Measurements from ENCODE around the gene LRRTM4. TPM values are rescaled to one million over a fixed set of nuclear protein-coding genes. Genes with fewer than 3 reads are reported as not detected.
"Not testable (repeated sequence)": the region's sequence is repeated elsewhere in the genome, so short reads cannot be mapped to it uniquely, and the experiment has no call there.

Gene LRRTM4
- total RNA-seq, 2 experiments from 2014 or later: not detected

DNA sequence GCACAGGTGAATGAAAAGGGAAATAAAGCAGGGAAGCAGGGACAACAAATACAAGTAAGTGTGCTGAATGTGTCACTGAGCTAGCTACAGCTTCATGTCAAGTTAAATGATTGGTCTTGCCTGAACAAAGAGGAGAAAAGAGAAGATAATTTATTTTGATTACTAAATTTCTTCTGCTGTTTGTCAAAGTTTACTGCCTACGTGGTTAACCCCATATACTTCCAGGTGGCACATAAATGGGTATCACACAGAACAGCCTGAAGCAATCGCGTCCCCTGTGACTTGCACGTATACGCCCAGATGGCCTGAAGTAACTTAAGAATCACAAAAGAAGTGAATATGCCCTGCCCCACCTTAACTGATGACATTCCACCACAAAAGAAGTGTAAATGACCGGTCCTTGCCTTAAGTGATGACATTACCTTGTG lies 434.2 kb downstream of the LRRTM4 start:
- intact Hi-C loops (cut with micrococcal nuclease): no loop called here
- H3K9me3 Mint-ChIP-seq: peaks cover 14% of the 10 kb centered on the region
- no peaks in the 10 kb centered on the region for H3K4me1 Mint-ChIP-seq (ENCODE audit: low read depth)
- H3K4me3 Mint-ChIP-seq: no peak overlapping the region
- no peak for DNase-seq
- H3K27me3 Mint-ChIP-seq: no peaks in the 10 kb centered on the region
- POLR2A ChIA-PET: no interaction called here
- CTCF ChIA-PET: no interaction called here
- no peak overlapping the region for H3K27ac Mint-ChIP-seq
- no peaks in the 10 kb centered on the region for H3K36me3 Mint-ChIP-seq

DNA sequence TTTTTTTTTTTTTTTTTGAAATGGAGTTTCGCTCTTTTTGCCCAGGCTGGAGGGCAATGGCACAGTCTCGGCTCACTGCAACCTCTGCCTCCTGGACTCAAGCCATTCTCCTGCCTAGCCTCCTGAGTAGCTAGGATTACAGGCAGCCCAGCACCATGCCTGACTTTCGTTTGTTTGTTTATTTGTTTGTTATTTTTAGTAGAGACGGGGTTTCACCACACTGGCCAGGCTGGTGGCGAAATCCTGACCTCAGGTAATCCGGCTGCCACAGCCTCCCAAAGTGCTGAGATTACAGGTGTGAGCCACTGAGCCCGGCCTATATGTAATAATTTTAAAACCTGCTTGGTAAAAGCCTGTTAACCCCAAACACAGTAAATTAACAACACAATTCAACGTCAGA lies 435.7 kb downstream of the LRRTM4 start:
- H3K4me3 Mint-ChIP-seq: no peak overlapping the region
- H3K27ac Mint-ChIP-seq: no peak overlapping the region
- ChIA-PET POLR2A (no interaction called here), CTCF (no interaction called here)
- intact Hi-C loops (cut with micrococcal nuclease): no loop called here
- DNase-seq: no peak
- no peaks in the 10 kb centered on the region for H3K4me1 Mint-ChIP-seq (ENCODE audit: low read depth)
- no peaks in the 10 kb centered on the region for H3K36me3 Mint-ChIP-seq
- H3K27me3 Mint-ChIP-seq: no peaks in the 10 kb centered on the region
- peaks cover 7% of the 10 kb centered on the region for H3K9me3 Mint-ChIP-seq

DNA sequence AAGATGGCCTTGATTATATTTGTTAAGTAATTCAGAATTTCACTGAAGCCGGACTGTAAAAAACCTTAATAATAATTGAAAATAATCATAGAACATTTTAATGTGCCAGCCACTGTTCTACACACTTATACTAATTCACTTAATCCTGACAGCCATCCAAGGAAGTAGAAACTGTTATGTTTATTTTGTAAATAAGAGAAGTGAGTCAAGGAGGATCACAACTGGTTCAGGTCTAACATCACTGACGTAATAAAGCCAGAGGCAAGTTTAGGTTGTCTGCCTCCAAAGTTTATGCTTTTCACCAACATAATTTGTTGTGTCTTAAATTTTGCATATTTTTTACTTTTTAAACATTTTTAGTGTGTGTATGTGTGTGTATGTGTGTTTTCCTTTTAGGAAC lies 436.1 kb downstream of the LRRTM4 start:
- no peaks in the 10 kb centered on the region for H3K4me1 Mint-ChIP-seq (ENCODE audit: low read depth)
- no peak overlapping the region for H3K27ac Mint-ChIP-seq
- no peak overlapping the region for H3K4me3 Mint-ChIP-seq
- ChIA-PET POLR2A (no interaction called here), CTCF (no interaction called here)
- no peak for DNase-seq
- no peaks in the 10 kb centered on the region for H3K27me3 Mint-ChIP-seq
- intact Hi-C loops (cut with micrococcal nuclease): no loop called here
- peaks cover 7% of the 10 kb centered on the region for H3K9me3 Mint-ChIP-seq
- no peaks in the 10 kb centered on the region for H3K36me3 Mint-ChIP-seq

DNA sequence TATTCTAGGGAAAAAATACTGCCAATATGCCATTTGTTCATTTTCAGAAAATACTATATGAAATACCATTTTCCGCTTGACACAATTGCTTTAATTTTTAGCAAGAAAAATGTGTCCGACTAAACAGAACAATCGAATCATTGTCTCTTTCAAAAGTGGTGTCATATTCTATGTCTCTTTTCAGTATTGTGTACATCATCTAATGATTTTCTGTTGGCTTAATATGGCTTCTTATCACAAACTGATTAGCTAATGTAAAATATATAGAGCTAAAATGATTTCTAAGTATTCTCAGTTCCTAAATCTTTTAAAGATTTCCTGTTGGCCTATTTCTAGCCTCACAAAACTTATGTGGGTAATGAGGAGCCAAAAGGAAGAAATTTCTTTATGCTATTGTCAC lies 436.6 kb downstream of the LRRTM4 start:
- Mint-ChIP-seq H3K27ac (no peak overlapping the region), H3K36me3 (no peaks in the 10 kb centered on the region), H3K4me3 (no peak overlapping the region), H3K27me3 (no peaks in the 10 kb centered on the region), H3K4me1 (ENCODE audit: low read depth) (no peaks in the 10 kb centered on the region), H3K9me3 (peaks cover 9% of the 10 kb centered on the region)
- ChIA-PET CTCF (no interaction called here), POLR2A (no interaction called here)
- intact Hi-C loops (cut with micrococcal nuclease): no loop called here
- DNase-seq: no peak

DNA sequence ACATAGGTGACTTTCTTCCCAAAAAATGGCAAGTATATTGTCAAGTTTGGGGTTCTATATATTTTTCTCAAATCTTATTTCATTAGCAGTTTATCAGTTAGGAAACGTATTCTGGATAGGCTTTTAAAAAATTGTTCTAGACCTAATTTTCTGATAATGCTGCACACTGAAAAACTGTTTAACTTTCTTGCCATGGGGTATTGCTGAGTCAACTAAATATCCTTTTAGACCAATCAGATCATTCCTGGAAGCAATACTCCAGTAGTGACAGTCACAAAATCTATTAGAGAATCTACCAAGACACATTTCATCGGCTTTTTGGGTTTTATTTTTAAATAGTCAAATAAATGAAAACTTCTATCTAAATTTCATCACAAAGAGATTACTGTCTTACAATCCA lies 440.6 kb downstream of the LRRTM4 start:
- DNase-seq: no peak
- H3K27me3 Mint-ChIP-seq: no peaks in the 10 kb centered on the region
- no peak overlapping the region for H3K27ac Mint-ChIP-seq
- H3K9me3 Mint-ChIP-seq: peaks cover 12% of the 10 kb centered on the region
- H3K4me3 Mint-ChIP-seq: no peak overlapping the region
- POLR2A ChIA-PET: no interaction called here
- CTCF ChIA-PET: no interaction called here
- intact Hi-C loops (cut with micrococcal nuclease): no loop called here
- no peaks in the 10 kb centered on the region for H3K4me1 Mint-ChIP-seq (ENCODE audit: low read depth)
- no peaks in the 10 kb centered on the region for H3K36me3 Mint-ChIP-seq

DNA sequence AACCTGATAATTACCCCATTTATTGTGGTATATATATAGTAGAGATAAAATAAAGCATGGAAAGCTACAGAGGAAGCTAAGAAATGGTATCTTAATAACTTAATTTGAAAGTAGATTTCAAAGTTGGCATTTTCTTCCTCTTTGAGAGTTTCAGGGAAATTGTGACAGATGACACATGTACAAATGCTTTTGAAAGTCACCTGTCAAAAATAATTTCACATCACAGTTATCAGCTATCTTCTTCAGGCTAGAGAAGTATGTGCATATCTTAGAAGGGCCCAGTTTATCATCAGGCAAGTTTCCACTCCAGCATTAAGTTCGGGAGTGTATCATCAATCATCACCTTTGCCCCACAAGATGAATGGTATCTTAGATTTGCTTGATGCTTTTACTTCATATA lies 457.9 kb downstream of the LRRTM4 start:
- intact Hi-C loops (cut with micrococcal nuclease): no loop called here
- Mint-ChIP-seq H3K4me3 (no peak overlapping the region), H3K9me3 (peaks cover 20% of the 10 kb centered on the region), H3K4me1 (ENCODE audit: low read depth) (no peaks in the 10 kb centered on the region), H3K27me3 (no peaks in the 10 kb centered on the region), H3K36me3 (no peaks in the 10 kb centered on the region), H3K27ac (no peak overlapping the region)
- ChIA-PET POLR2A (no interaction called here), CTCF (no interaction called here)
- no peak for DNase-seq

DNA sequence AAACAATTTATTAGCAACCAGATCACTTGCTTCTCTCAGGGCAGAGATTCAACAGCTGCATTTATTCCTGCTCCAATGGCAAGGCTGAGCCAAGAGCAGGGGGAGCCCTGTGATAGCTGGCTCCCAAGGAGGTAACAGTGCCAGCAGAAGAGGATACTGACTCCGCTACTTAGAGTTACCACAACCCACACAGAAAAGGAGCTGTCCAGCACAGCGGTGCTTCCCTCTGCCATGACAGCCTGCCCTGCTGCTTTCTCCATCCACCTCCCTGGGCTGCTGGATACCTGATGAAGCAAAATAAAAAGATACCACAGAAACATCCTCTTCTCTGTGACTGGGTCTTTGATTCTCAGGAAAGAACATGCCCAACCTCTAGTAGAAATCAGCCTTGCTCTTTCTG lies 467.2 kb downstream of the LRRTM4 start:
- Mint-ChIP-seq H3K27me3 (no peaks in the 10 kb centered on the region), H3K36me3 (no peaks in the 10 kb centered on the region), H3K4me1 (ENCODE audit: low read depth) (no peaks in the 10 kb centered on the region), H3K9me3 (peaks cover 11% of the 10 kb centered on the region), H3K4me3 (no peak overlapping the region), H3K27ac (no peak overlapping the region)
- POLR2A ChIA-PET: no interaction called here
- intact Hi-C loops (cut with micrococcal nuclease): no loop called here
- CTCF ChIA-PET: no interaction called here
- no peak for DNase-seq

DNA sequence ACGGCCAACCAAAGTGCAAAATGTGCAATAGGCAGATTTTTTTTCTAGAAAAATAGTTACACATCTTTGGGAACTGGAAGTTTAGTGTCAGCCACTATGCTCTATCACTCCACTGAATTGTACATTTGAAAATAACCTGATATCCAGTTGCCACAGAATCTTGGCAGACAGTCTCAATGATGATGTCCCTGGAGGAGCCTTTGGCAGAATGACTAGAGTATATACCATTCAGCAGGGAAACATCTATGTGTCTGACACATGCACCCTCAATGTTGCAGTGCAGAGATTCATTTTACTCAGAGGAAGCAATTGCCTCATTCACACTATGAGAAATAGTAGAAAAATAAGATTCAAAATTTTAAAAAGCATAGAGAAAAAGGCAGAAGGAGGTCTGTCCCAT lies 475.8 kb downstream of the LRRTM4 start:
- POLR2A ChIA-PET: no interaction called here
- H3K27me3 Mint-ChIP-seq: no peaks in the 10 kb centered on the region
- CTCF ChIA-PET: no interaction called here
- no peak overlapping the region for H3K4me3 Mint-ChIP-seq
- H3K4me1 Mint-ChIP-seq (ENCODE audit: low read depth): no peaks in the 10 kb centered on the region
- H3K9me3 Mint-ChIP-seq: peaks cover 15% of the 10 kb centered on the region
- intact Hi-C loops (cut with micrococcal nuclease): no loop called here
- H3K36me3 Mint-ChIP-seq: no peaks in the 10 kb centered on the region
- DNase-seq: no peak
- no peak overlapping the region for H3K27ac Mint-ChIP-seq

DNA sequence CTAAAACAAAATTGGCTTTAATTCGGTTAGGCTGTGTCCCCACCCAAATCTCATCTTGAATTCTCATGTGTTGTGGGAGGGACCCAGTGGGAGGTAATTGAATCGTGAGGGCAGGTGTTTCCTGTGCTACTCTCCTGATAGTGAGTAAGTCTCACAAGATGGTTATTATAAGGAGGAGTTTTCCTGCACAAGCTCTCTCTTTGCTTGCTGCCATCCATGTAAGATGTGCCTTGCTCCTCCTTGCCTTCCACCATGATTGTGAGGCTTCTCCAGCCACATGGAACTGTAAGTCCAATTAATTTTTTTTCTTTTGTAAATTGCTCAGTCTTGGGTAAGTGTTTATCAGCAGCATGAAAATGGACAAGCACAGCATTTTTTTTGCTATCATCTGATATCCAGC lies 476.7 kb downstream of the LRRTM4 start:
- POLR2A ChIA-PET; H3K36me3 Mint-ChIP-seq; CTCF ChIA-PET; H3K4me3 Mint-ChIP-seq; H3K4me1 Mint-ChIP-seq (ENCODE audit: low read depth); DNase-seq; H3K27me3 Mint-ChIP-seq; intact Hi-C loops (cut with micrococcal nuclease); H3K27ac Mint-ChIP-seq: not testable (repeated sequence)
- peaks cover 13% of the 10 kb centered on the region for H3K9me3 Mint-ChIP-seq

DNA sequence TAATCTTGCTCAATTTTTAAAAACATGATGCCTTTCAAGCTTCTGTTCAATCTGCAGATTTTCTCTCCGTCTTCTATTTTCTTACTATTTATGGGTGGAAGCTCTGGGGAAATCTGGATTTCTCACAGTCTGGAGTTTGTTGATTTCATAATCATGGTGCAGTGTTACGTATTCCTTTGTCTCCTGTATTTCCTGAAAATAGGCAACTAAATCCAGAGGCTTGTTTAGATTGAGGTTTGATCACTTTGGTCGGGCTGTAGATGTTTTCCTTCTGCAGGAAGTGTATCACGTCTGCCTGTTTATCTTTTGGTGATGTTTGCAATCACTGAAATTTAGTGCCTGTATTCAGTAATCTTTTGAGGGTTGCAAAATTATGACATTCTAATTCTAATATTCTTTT lies 487.7 kb downstream of the LRRTM4 start:
- CTCF ChIA-PET: no interaction called here
- Mint-ChIP-seq H3K4me1 (ENCODE audit: low read depth) (no peaks in the 10 kb centered on the region), H3K36me3 (no peaks in the 10 kb centered on the region), H3K9me3 (peaks cover 19% of the 10 kb centered on the region), H3K27me3 (no peaks in the 10 kb centered on the region), H3K4me3 (no peak overlapping the region), H3K27ac (no peak overlapping the region)
- intact Hi-C loops (cut with micrococcal nuclease): no loop called here
- POLR2A ChIA-PET: no interaction called here
- no peak for DNase-seq

DNA sequence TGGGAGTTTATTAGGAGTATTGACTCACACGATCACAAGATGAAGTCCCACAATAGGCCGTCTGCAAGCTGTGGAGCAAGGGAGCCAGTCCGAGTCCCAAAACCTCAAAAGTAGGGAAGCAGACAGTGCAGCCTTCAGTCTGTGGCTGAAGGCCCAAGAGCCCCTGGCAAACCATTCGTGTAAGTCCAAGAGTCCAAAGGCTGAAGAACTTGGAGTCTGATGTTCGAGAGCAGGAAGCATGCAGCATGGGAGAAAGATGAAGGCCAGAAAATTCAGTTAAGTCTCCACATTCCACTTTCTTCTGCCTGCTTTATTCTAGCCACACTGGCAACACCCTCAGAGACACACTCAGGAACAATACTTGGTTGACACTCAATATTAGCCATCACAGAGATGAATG lies 492.9 kb downstream of the LRRTM4 start:
- H3K4me1 Mint-ChIP-seq (ENCODE audit: low read depth); H3K36me3 Mint-ChIP-seq; intact Hi-C loops (cut with micrococcal nuclease); DNase-seq; H3K27me3 Mint-ChIP-seq; H3K27ac Mint-ChIP-seq; POLR2A ChIA-PET; CTCF ChIA-PET; H3K4me3 Mint-ChIP-seq: not testable (repeated sequence)
- H3K9me3 Mint-ChIP-seq: peaks cover 18% of the 10 kb centered on the region

DNA sequence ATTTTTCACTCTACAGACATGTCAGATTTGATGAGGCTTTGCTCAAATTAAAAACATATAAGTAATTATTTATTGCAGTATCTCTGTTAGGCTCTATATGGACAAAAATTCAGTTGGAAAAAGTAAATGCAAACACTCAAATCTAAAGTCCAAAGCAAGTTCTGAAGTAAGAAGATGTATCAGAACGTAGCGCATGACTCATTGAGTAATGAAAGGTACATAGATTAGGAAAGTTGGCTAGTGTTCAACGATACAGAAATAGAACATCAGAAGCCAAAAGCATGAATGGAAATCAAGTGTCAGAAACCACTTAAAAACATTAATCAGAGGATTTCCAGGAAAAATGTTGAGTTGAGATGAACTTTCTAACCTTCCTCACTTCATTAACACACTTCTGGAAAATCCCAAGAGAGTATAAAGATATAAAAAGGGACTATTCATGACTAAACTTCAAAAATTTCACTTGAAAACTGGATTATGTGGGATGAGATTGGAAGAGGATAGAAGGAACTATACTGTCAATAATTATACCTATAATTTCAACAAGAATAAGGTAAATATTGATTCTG lies 494.1 kb downstream of the LRRTM4 start:
- Mint-ChIP-seq H3K9me3 (peaks cover 20% of the 10 kb centered on the region), H3K27ac (no peak overlapping the region), H3K4me3 (no peak overlapping the region), H3K36me3 (no peaks in the 10 kb centered on the region), H3K27me3 (no peaks in the 10 kb centered on the region), H3K4me1 (ENCODE audit: low read depth) (no peaks in the 10 kb centered on the region)
- CTCF ChIA-PET: no interaction called here
- intact Hi-C loops (cut with micrococcal nuclease): no loop called here
- DNase-seq: no peak
- POLR2A ChIA-PET: no interaction called here

DNA sequence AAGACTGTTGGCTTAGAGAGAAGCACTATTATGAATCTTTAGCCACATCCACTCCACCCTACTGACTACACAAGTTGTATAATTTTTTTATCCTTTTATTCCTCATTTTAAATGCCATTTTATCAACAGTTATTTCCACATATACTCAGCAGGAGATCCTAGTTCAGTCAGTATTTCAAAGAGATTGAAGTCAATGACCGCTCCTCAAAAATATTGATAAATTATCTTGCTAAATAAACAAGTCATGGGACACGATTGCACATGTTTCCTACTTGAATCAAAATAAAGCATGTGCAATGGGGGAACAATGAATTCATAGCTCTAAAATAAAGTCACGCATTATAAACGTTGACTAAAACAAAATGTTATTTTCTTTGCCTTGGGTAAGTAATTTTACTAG lies 496.5 kb downstream of the LRRTM4 start:
- H3K4me1 Mint-ChIP-seq (ENCODE audit: low read depth): no peaks in the 10 kb centered on the region
- no peaks in the 10 kb centered on the region for H3K27me3 Mint-ChIP-seq
- intact Hi-C loops (cut with micrococcal nuclease): no loop called here
- CTCF ChIA-PET: no interaction called here
- POLR2A ChIA-PET: no interaction called here
- no peak for DNase-seq
- no peaks in the 10 kb centered on the region for H3K36me3 Mint-ChIP-seq
- no peak overlapping the region for H3K27ac Mint-ChIP-seq
- H3K4me3 Mint-ChIP-seq: no peak overlapping the region
- H3K9me3 Mint-ChIP-seq: peaks cover 22% of the 10 kb centered on the region

DNA sequence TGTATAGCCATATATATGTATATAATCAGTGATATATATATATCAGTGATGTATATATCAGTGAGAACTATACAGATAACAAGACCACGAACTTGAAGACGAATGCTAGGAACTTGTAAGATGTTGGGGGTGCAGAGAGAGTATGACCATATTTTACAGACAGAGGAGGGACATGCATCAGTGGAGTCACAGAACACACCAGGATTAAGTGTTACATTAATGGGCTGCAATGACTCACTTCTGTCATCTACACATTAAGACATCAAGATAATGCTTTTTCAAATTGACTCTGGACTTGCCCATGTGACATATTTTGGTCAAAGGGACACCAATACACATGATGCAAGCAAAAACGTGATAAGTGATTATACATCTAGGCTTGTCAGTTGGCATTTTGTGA lies 501.0 kb downstream of the LRRTM4 start:
- POLR2A ChIA-PET: no interaction called here
- H3K4me1 Mint-ChIP-seq (ENCODE audit: low read depth): no peaks in the 10 kb centered on the region
- H3K36me3 Mint-ChIP-seq: no peaks in the 10 kb centered on the region
- no peak overlapping the region for H3K27ac Mint-ChIP-seq
- intact Hi-C loops (cut with micrococcal nuclease): no loop called here
- no peak for DNase-seq
- H3K9me3 Mint-ChIP-seq: peaks cover 18% of the 10 kb centered on the region
- no peaks in the 10 kb centered on the region for H3K27me3 Mint-ChIP-seq
- no peak overlapping the region for H3K4me3 Mint-ChIP-seq
- CTCF ChIA-PET: no interaction called here

All from activated CD4-positive, alpha-beta memory T cell treated with anti-CD3 and anti-CD28 coated beads for 36 hours (primary cell).